HFFc6 (cell line): Measurements from ENCODE around the gene HSPBAP1. TPM values are rescaled to one million over a fixed set of nuclear protein-coding genes. Genes with fewer than 3 reads are reported as not detected.
"Not testable (repeated sequence)": the region's sequence is repeated elsewhere in the genome, so short reads cannot be mapped to it uniquely, and the experiment has no call there.

ENCODE experiments used
- DNase-seq: peaks from one replicate; pipeline ENCODE4 v3.0.0-alpha.2; 2018
- H3K27ac Mint-ChIP-seq: 2 replicates; pipeline ENCODE4 v1.8.0; 2020; ENCODE audit warnings: mild to moderate bottlenecking, mixed read lengths
- H3K27me3 Mint-ChIP-seq: 2 replicates; pipeline ENCODE4 v1.8.0; 2021; ENCODE audit warnings: mild to moderate bottlenecking, moderate library complexity, mixed read lengths; ENCODE audit not compliant: insufficient read depth
- H3K36me3 Mint-ChIP-seq: 2 replicates; pipeline ENCODE4 v1.8.0; 2021; ENCODE audit warnings: low read depth, mixed read lengths
- H3K4me1 Mint-ChIP-seq: 2 replicates; pipeline ENCODE4 v1.8.0; 2020; ENCODE audit warnings: low read depth, mixed read lengths
- H3K4me3 Mint-ChIP-seq: 2 replicates; pipeline ENCODE4 v1.8.0; 2020; ENCODE audit warnings: mild to moderate bottlenecking, moderate library complexity, mixed read lengths
- H3K9me3 Mint-ChIP-seq: 2 replicates; pipeline ENCODE4 v1.8.0; 2020; ENCODE audit warnings: mild to moderate bottlenecking, mixed read lengths
- total RNA-seq, 6 experiments: library from RNA; stranded (reverse); fragmentation: NEBNext Ultra II Directional; extraction: Animal tissue kit (Norgen Biotek cat#: 25700); gene quantifications; 2 replicates in 1 of 6; 3 replicates in 5 of 6; pipeline ENCODE4 v1.2.3, GENCODE V29; 2021
- TF ChIP-seq, protein P1 (sequence below): fragments of 200-600 bp; sonication (generic); IDR thresholded peaks from 2 replicates; pipeline ENCODE4 v1.5.0; 2021; ENCODE audit warnings: antibody characterized with exemption, mild to moderate bottlenecking

The HSPBAP1 gene
- total RNA-seq, 6 experiments from 2014 or later, result 1.5 to 3.2 (median 2.6) TPM

DNA sequence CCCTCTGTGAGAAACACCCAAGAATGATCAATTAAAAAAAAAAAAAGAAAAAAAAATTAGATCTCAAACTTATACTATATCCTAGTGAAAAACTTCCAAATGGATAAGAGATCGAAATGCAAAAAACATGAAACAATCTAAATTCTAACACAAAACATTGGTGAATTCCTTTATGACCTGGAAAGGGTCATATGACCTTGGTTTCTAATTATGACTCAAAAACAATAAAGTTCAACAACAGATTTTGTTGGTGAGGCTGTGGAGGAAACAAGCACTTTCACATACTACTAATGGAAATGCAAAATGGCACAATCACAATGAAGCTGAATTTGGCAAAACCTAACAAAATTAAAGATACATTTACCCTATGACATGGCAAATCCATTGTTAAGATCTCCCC, 45.3 kb downstream of the HSPBAP1 start:
- Mint-ChIP-seq H3K36me3 (peaks cover 9% of the 10 kb centered on the region; the same call in 1 of the 2 replicates), H3K4me3 (no peak overlapping the region), H3K27me3 (no peaks in the 10 kb centered on the region), H3K4me1 (peaks cover 13% of the 10 kb centered on the region), H3K27ac (no peak overlapping the region), H3K9me3 (no peaks in the 10 kb centered on the region)
- DNase-seq, result no peak
- TF ChIP-seq, protein P1, sequence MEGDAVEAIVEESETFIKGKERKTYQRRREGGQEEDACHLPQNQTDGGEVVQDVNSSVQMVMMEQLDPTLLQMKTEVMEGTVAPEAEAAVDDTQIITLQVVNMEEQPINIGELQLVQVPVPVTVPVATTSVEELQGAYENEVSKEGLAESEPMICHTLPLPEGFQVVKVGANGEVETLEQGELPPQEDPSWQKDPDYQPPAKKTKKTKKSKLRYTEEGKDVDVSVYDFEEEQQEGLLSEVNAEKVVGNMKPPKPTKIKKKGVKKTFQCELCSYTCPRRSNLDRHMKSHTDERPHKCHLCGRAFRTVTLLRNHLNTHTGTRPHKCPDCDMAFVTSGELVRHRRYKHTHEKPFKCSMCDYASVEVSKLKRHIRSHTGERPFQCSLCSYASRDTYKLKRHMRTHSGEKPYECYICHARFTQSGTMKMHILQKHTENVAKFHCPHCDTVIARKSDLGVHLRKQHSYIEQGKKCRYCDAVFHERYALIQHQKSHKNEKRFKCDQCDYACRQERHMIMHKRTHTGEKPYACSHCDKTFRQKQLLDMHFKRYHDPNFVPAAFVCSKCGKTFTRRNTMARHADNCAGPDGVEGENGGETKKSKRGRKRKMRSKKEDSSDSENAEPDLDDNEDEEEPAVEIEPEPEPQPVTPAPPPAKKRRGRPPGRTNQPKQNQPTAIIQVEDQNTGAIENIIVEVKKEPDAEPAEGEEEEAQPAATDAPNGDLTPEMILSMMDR, result no peak

DNA sequence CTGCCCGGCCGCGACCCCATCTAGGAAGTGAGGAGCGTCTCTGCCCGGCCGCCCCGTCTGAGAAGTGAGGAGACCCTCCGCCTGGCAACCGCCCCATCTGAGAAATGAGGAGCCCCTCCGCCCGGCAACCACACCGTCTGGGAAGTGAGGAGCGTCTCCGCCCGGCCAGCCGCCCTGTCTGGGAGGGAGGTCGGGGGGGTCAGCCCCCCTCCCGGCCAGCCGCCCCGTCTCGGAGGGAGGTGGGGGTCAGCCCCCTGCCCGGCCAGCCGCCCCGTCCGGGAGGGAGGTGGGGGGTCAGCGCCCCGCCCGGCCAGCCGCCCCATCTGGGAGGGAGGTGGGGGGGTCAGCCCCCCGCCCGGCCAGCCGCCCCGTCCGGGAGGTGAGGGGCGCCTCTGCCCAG, 46.3 kb downstream of the HSPBAP1 start:
- H3K4me3 Mint-ChIP-seq, H3K27ac Mint-ChIP-seq, DNase-seq, H3K27me3 Mint-ChIP-seq, H3K9me3 Mint-ChIP-seq, H3K36me3 Mint-ChIP-seq: not testable (repeated sequence)
- peaks cover 13% of the 10 kb centered on the region for H3K4me1 Mint-ChIP-seq

DNA sequence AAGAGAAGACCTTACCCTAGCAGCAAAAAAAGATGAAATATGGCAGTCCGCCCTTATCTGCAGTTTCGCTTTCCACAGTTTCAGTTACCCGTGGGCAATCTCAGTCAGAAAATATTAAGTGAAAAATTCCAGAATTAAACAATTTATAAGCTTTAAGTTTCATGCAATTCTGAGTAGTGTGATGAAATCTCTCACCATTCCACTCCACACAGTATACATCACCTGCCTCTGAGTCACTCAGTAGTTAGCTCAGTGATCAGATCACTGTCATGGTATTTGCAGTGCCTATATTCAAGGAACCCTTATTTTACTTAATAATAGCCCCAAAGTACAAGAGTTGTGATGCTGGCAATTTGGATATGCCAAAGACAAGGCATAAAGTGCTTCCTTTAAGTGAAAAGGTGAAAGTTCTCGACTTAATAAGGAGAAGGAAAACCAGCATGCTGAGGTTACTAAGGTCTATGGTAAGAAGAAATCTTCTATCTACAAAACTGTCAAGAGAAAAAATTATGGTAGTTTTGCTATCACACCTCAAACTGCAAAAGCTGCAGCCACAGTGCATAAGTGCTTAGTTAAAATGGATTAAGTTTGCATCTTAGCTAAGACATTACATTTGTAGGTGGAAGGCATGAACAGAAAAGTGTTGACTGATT, 48.1 kb downstream of the HSPBAP1 start:
- TF ChIP-seq, protein P1, result no peak
- no peak overlapping the region for H3K4me3 Mint-ChIP-seq
- H3K9me3 Mint-ChIP-seq, result no peaks in the 10 kb centered on the region
- H3K4me1 Mint-ChIP-seq, result peaks cover 13% of the 10 kb centered on the region
- H3K27ac Mint-ChIP-seq, result peak overlapping the region; percentile 23; the same call in 1 of the 2 replicates
- no peaks in the 10 kb centered on the region for H3K27me3 Mint-ChIP-seq
- peak; percentile 49 for DNase-seq
- peaks cover 11% of the 10 kb centered on the region for H3K36me3 Mint-ChIP-seq

- no peak overlapping the region for H3K27ac Mint-ChIP-seq
- DNase-seq, result no peak
- H3K27me3 Mint-ChIP-seq, result no peaks in the 10 kb centered on the region
- peaks cover 13% of the 10 kb centered on the region for H3K4me1 Mint-ChIP-seq
- H3K36me3 Mint-ChIP-seq, result peaks cover 24% of the 10 kb centered on the region
- no peak overlapping the region for H3K4me3 Mint-ChIP-seq
- TF ChIP-seq, protein P1, result no peak
- no peaks in the 10 kb centered on the region for H3K9me3 Mint-ChIP-seq
These were observed 50.0 kb downstream of the HSPBAP1 start for GRCh38 chr3:122743581-122744120.

DNA sequence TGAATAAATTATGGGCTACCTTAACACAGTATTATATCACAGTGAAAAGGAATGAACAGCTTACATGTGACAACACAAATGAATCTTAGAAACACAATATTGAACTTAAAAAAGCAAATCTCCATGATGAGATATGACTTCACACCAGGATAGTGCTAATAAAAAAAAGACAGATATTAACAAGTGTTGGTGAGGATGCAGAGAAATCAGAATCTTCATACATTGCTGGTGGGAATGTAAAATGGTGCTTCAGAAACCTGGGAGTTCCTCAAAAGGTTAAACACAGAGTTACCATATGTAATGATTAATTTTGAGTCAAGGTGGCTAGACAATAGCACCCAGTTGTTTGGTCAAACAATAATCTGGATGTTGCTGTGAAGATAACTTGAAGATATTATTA, 51.4 kb downstream of the HSPBAP1 start:
- H3K9me3 Mint-ChIP-seq, result no peaks in the 10 kb centered on the region
- no peak overlapping the region for H3K27ac Mint-ChIP-seq
- H3K4me1 Mint-ChIP-seq, result peaks cover 13% of the 10 kb centered on the region
- H3K4me3 Mint-ChIP-seq, result no peak overlapping the region
- peaks cover 24% of the 10 kb centered on the region for H3K36me3 Mint-ChIP-seq
- TF ChIP-seq, protein P1, result no peak
- no peaks in the 10 kb centered on the region for H3K27me3 Mint-ChIP-seq
- no peak for DNase-seq

DNA sequence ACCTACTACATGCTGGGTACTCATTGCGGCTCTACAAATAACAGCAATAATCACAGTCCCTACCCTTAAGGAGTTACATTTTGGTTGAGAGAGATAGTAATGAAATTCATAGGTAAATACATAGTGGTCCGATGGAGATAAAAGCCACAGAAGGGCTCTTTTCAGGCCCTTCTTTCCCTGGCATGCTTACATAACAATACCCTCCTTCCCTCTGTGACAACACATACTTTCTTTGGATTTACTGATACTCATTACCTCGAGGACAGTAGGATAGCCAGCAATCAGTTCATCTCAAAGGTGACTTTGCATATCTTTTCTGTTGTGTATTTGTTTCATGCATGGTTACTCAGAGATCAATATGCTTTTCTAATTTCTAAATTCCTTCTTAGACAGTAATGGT, 54.5 kb downstream of the HSPBAP1 start:
- Mint-ChIP-seq H3K9me3 (no peaks in the 10 kb centered on the region), H3K27ac (no peak overlapping the region)

GRCh38 chr3:122732682-122733525, 60.7 kb downstream of the HSPBAP1 start:
- H3K4me3 Mint-ChIP-seq, H3K36me3 Mint-ChIP-seq, H3K9me3 Mint-ChIP-seq, H3K4me1 Mint-ChIP-seq, DNase-seq, H3K27ac Mint-ChIP-seq, H3K27me3 Mint-ChIP-seq: not testable (repeated sequence)

More for the DNA sequence above, 54.5 kb downstream of the HSPBAP1 start:
- H3K4me3 Mint-ChIP-seq, result no peak overlapping the region
- no peak for DNase-seq
- TF ChIP-seq, protein P1, result no peak
- H3K4me1 Mint-ChIP-seq, result no peaks in the 10 kb centered on the region
- H3K36me3 Mint-ChIP-seq, result peaks cover 19% of the 10 kb centered on the region
- H3K27me3 Mint-ChIP-seq, result no peaks in the 10 kb centered on the region
